Progenitor cell of endocrine pancreas (in vitro differentiated cells): ENCODE results near the gene TPSG1. TPM values are rescaled to one million over a fixed set of nuclear protein-coding genes. Genes with fewer than 3 reads are reported as not detected.

Experiments used
- DNase-seq: peaks from one replicate; pipeline ENCODE4 v3.0.0; 2021; ENCODE audit warnings: low spot score; ENCODE audit not compliant: unreplicated experiment
- H3K27ac Mint-ChIP-seq: 2 replicates; pipeline ENCODE4 v1.8.0; 2021; ENCODE audit warnings: mild to moderate bottlenecking, moderate library complexity, mixed read lengths
- H3K27me3 Mint-ChIP-seq: 2 replicates; pipeline ENCODE4 v1.8.0; 2021; ENCODE audit warnings: mixed read lengths
- H3K36me3 Mint-ChIP-seq: 2 replicates; pipeline ENCODE4 v1.8.0; 2022; ENCODE audit warnings: mixed read lengths; ENCODE audit not compliant: insufficient read depth
- H3K4me1 Mint-ChIP-seq: 2 replicates; pipeline ENCODE4 v1.8.0; 2021; ENCODE audit warnings: low read depth, mixed read lengths
- H3K4me3 Mint-ChIP-seq: 2 replicates; pipeline ENCODE4 v1.8.0; 2021; ENCODE audit warnings: low read depth, mild to moderate bottlenecking, moderate library complexity, mixed read lengths
- H3K9me3 Mint-ChIP-seq: 2 replicates; pipeline ENCODE4 v1.8.0; 2021; ENCODE audit warnings: low read depth, mixed read lengths
- CTCF ChIP-seq: fragments of 200-600 bp; sonication (generic); IDR thresholded peaks from one replicate; pipeline ENCODE4 v1.5.0; 2021; ENCODE audit warnings: antibody characterized with exemption, mild to moderate bottlenecking; ENCODE audit not compliant: unreplicated experiment
- total RNA-seq: library from RNA; stranded (reverse); gene quantifications from 2 replicates; pipeline ENCODE4 v1.2.1, GENCODE V29; 2021

TPSG1 gene
- total RNA-seq, 1 donor from 2014 or later, result not detected

GRCh38 chr16:1217526-1217925 lies 7.5 kb downstream of the TPSG1 start:
- DNase-seq, result no peak
- Mint-ChIP-seq H3K36me3 (no peaks in the 10 kb centered on the region), H3K27me3 (no peaks in the 10 kb centered on the region), H3K9me3 (no peaks in the 10 kb centered on the region), H3K4me1 (no peaks in the 10 kb centered on the region), H3K4me3 (no peak overlapping the region), H3K27ac (no peak overlapping the region)
- no peak for TF ChIP-seq CTCF

- H3K36me3 Mint-ChIP-seq, result no peaks in the 10 kb centered on the region
- TF ChIP-seq CTCF, result no peak
- no peak overlapping the region for H3K4me3 Mint-ChIP-seq
- no peak for DNase-seq
- no peaks in the 10 kb centered on the region for H3K9me3 Mint-ChIP-seq
- H3K4me1 Mint-ChIP-seq, result no peaks in the 10 kb centered on the region
- H3K27ac Mint-ChIP-seq, result no peak overlapping the region
- H3K27me3 Mint-ChIP-seq, result no peaks in the 10 kb centered on the region
Observed at GRCh38 chr16:1216681-1217400, 8.2 kb downstream of the TPSG1 start.

- Mint-ChIP-seq H3K36me3 (no peaks in the 10 kb centered on the region), H3K4me3 (no peak overlapping the region), H3K27ac (no peak overlapping the region), H3K9me3 (no peaks in the 10 kb centered on the region), H3K4me1 (no peaks in the 10 kb centered on the region), H3K27me3 (no peaks in the 10 kb centered on the region)
- no peak for DNase-seq
- no peak for TF ChIP-seq CTCF
Observed at GRCh38 chr16:1216296-1216619, 8.8 kb downstream of the TPSG1 start.

GRCh38 chr16:1215574-1216295 lies 9.3 kb downstream of the TPSG1 start:
- Mint-ChIP-seq H3K9me3 (no peaks in the 10 kb centered on the region), H3K27me3 (no peaks in the 10 kb centered on the region), H3K4me3 (no peak overlapping the region), H3K4me1 (no peaks in the 10 kb centered on the region), H3K27ac (no peak overlapping the region), H3K36me3 (no peaks in the 10 kb centered on the region)
- DNase-seq, result no peak
- no peak for TF ChIP-seq CTCF

- no peak for DNase-seq
- TF ChIP-seq CTCF, result no peak
Observed at GRCh38 chr16:1214719-1215118, 10.3 kb downstream of the TPSG1 start.

More at GRCh38 chr16:1214719-1215118, 10.3 kb downstream of the TPSG1 start:
- Mint-ChIP-seq H3K4me1 (no peaks in the 10 kb centered on the region), H3K27me3 (no peaks in the 10 kb centered on the region), H3K36me3 (no peaks in the 10 kb centered on the region), H3K27ac (no peak overlapping the region), H3K9me3 (no peaks in the 10 kb centered on the region), H3K4me3 (no peak overlapping the region)
